Adrenal gland (tissue), 12 donors: ENCODE results near the gene OMP. TPM values are rescaled to one million over a fixed set of nuclear protein-coding genes. Genes with fewer than 3 reads are reported as not detected.

Experiments used
- DNase-seq, 7 donors: peaks; one replicate each; pipeline ENCODE4 v3.0.0-alpha.2; 2019 to 2020
- H3K27ac ChIP-seq, 5 donors: fragments of 200-600 bp; sonication (generic) in 4 of 5; 1 replicate in 3 of 5; 2 replicates in 2 of 5; pipeline versions ENCODE4 v1.5.1 to v1.8.0; 2016 to 2020; ENCODE audit warnings: mild to moderate bottlenecking in 1 of 5
- H3K27me3 ChIP-seq: fragments of 200-600 bp; 2 replicates; pipeline ENCODE4 v1.8.0; 2021
- H3K36me3 ChIP-seq, 2 donors: fragments of 200-600 bp; replicated peaks in 1 of 2; 1 replicate in 1 of 2; 2 replicates in 1 of 2; pipeline versions ENCODE4 v1.5.1 to v1.8.0; 2018 to 2022
- H3K4me1 ChIP-seq, 2 donors: fragments of 200-600 bp; replicated peaks in 1 of 2; 1 replicate in 1 of 2; 2 replicates in 1 of 2; pipeline versions ENCODE4 v1.5.1 to v1.8.0; 2018 to 2021
- H3K4me3 ChIP-seq, 4 donors: fragments of 200-600 bp; sonication (generic) in 3 of 4; one replicate each; pipeline ENCODE4 v1.5.1; 2016 to 2018
- H3K9me3 ChIP-seq, 3 donors: fragments of 200-600 bp; sonication (generic) in 1 of 3; replicated peaks in 1 of 3; 1 replicate in 2 of 3; 2 replicates in 1 of 3; pipeline versions ENCODE4 v1.5.1 to v1.8.0; 2016 to 2021
- POLR2A ChIP-seq, 2 donors: fragments of 450-650 bp; IDR thresholded peaks; one replicate each; pipeline ENCODE4 v1.6.1; 2017; ENCODE audit warnings: antibody characterized with exemption in 2 of 2, mild to moderate bottlenecking in 2 of 2, moderate library complexity in 1 of 2
- WGBS, 4 donors: extraction: QIAGEN DNeasy Blood & Tissue Kit in 2 of 4; methylation state at CpG; one replicate each; pipeline versions ENCODE4 v1.1.5 to v1.1.7; 2013 to 2017; 5-methylcytosine and 5-hydroxymethylcytosine counted together
- intact Hi-C, 2 donors: fragments of 100-400 bp; cut with DNase I; formaldehyde crosslinking; loops; one replicate each; pipeline versions ENCODE4 v1.14.1 to v1.15.0; 2022 to 2023
- polyA plus RNA-seq, 3 donors: library from polyadenylated mRNA; stranded (reverse); fragments of 200-250 nt in 2 of 3; fragments of 350-450 nt in 1 of 3; fragmentation: Illumina TruSeq in 1 of 3; extraction: RNeasy Lipid Tissue Mini Kit (QIAGEN cat#74804) in 1 of 3; gene quantifications; one replicate each; pipeline ENCODE4 v1.2.3, GENCODE V29; 2013 to 2014
- total RNA-seq, 9 donors: library from RNA; depleted of rRNA in 4 of 9; stranded (reverse); fragments of >200 nt in 4 of 9; fragments of 120-200 nt in 1 of 9; fragmentation: NEBNext Ultra II Directional in 1 of 9; extraction: Animal tissue kit (Norgen Biotek cat#: 25700) in 1 of 9; gene quantifications; one replicate each; pipeline versions ENCODE4 v1.1.0 to v1.2.4, GENCODE V29; 2013 to 2023
- TF ChIP-seq, protein P1 (sequence below), 6 experiments: fragments of 450-650 bp in 4 of 6; fragments of 200-600 bp in 2 of 6; sonication (generic) in 1 of 6; IDR thresholded peaks; 1 replicate in 5 of 6; 2 replicates in 1 of 6; pipeline versions ENCODE4 v1.5.1 to v1.8.0; 2016 to 2021; ENCODE audit warnings: antibody characterized with exemption in 6 of 6, mild to moderate bottlenecking in 2 of 6, moderate library complexity in 1 of 6
- donor health status: healthy with polysubstance abuse.
- donor health status: Bipolar disorder and iron deficiency.
- donor health status: DM: yes; HTN: yes; CAD: no.
- donor health status: DM: no; HTN: no; CAD: no.
- donor health status: DM: no; HTN: no; CAD: no.
- donor health status: DM: yes; HTN: yes; CAD: no.

The OMP gene
- total and polyA plus RNA-seq, 12 donors = 0.50 to 1.6 (median 0.92) TPM; not detected in 9

- no peaks in the 10 kb centered on the region for H3K36me3 ChIP-seq
- peak within 1 kb of the TSS; percentile 22 to 62 (median 40) for H3K4me3 ChIP-seq
- intact Hi-C loops = no loop called here
- H3K27ac ChIP-seq = peak within 1 kb of the TSS in 4 of 5 donors; percentile 59 to 88 (median 76)
- H3K27me3 ChIP-seq = no peaks in the 10 kb centered on the region
- DNase-seq = peak; percentile 90 to 95 (median 93)
- H3K4me1 ChIP-seq = peaks cover 0 to 14% of the 10 kb centered on the region in 2 donors
- H3K9me3 ChIP-seq = no peaks in the 10 kb centered on the region
- 2 to 11% (median 2%) methylated on average over 8 to 69 of the region's 69 CpGs for WGBS, 4 donors
- peak; percentile 79 to 97 for TF ChIP-seq POLR2A (IDR thresholded peaks at IDR 0.05)
- TF ChIP-seq, protein P1, sequence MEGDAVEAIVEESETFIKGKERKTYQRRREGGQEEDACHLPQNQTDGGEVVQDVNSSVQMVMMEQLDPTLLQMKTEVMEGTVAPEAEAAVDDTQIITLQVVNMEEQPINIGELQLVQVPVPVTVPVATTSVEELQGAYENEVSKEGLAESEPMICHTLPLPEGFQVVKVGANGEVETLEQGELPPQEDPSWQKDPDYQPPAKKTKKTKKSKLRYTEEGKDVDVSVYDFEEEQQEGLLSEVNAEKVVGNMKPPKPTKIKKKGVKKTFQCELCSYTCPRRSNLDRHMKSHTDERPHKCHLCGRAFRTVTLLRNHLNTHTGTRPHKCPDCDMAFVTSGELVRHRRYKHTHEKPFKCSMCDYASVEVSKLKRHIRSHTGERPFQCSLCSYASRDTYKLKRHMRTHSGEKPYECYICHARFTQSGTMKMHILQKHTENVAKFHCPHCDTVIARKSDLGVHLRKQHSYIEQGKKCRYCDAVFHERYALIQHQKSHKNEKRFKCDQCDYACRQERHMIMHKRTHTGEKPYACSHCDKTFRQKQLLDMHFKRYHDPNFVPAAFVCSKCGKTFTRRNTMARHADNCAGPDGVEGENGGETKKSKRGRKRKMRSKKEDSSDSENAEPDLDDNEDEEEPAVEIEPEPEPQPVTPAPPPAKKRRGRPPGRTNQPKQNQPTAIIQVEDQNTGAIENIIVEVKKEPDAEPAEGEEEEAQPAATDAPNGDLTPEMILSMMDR (IDR thresholded peaks at IDR 0.05) = peak in 5 of 6 experiments; percentile 16 to 41 (median 27)
Measured at GRCh38 chr11:77066229-77067042, 36.2 kb upstream of the OMP start, which contains the start of gene CAPN5. TSS of gene CAPN5 (plus strand) at chr11:77066971. CDS start at chr11:77084887, 17,916 bp downstream.

- Histone ChIP-seq H3K36me3 (no peaks in the 10 kb centered on the region), H3K4me1 (peaks cover 11 to 29% of the 10 kb centered on the region in 2 donors), H3K9me3 (no peaks in the 10 kb centered on the region), H3K27me3 (no peaks in the 10 kb centered on the region), H3K4me3 (peak overlapping the region in 1 of 4 donors; percentile 62), H3K27ac (peak overlapping the region in 1 of 5 donors; percentile 5)
- 79 to 88% (median 85%) methylated on average over 7 to 8 of the region's 8 CpGs for WGBS, 4 donors
- intact Hi-C loops = no loop called here
- DNase-seq = peak in 5 of 7 donors; percentile 9 to 52 (median 25)
- TF ChIP-seq POLR2A (IDR thresholded peaks at IDR 0.05) = no peak
- TF ChIP-seq, protein P1 (IDR thresholded peaks at IDR 0.05) = no peak
Measured at GRCh38 chr11:77067861-77068443, 34.7 kb upstream of the OMP start.

GRCh38 chr11:77068457-77069335 is 33.9 kb upstream of the OMP start:
- H3K27ac ChIP-seq = peak overlapping the region in 1 of 5 donors; percentile 17
- H3K27me3 ChIP-seq = no peaks in the 10 kb centered on the region
- no peak overlapping the region for H3K4me3 ChIP-seq
- intact Hi-C loops = no loop called here
- peaks cover 19 to 37% of the 10 kb centered on the region in 2 donors for H3K4me1 ChIP-seq
- WGBS, 4 donors = 70 to 90% (median 79%) methylated on average over 7 of the region's 7 CpGs
- TF ChIP-seq, protein P1 (IDR thresholded peaks at IDR 0.05) = no peak
- TF ChIP-seq POLR2A (IDR thresholded peaks at IDR 0.05) = no peak
- no peaks in the 10 kb centered on the region for H3K36me3 ChIP-seq
- no peaks in the 10 kb centered on the region for H3K9me3 ChIP-seq
- DNase-seq = peak in 4 of 7 donors; percentile 4 to 43 (median 14)
